ENCODE data around the gene GGCX. TPM values are rescaled to one million over a fixed set of nuclear protein-coding genes. Genes with fewer than 3 reads are reported as not detected.
"Not testable (repeated sequence)": the region's sequence is repeated elsewhere in the genome, so short reads cannot be mapped to it uniquely, and the experiment has no call there.

The GGCX gene
- total RNA-seq, 2 experiments from 2014 or later, result 20.8 to 22.8 TPM

DNA sequence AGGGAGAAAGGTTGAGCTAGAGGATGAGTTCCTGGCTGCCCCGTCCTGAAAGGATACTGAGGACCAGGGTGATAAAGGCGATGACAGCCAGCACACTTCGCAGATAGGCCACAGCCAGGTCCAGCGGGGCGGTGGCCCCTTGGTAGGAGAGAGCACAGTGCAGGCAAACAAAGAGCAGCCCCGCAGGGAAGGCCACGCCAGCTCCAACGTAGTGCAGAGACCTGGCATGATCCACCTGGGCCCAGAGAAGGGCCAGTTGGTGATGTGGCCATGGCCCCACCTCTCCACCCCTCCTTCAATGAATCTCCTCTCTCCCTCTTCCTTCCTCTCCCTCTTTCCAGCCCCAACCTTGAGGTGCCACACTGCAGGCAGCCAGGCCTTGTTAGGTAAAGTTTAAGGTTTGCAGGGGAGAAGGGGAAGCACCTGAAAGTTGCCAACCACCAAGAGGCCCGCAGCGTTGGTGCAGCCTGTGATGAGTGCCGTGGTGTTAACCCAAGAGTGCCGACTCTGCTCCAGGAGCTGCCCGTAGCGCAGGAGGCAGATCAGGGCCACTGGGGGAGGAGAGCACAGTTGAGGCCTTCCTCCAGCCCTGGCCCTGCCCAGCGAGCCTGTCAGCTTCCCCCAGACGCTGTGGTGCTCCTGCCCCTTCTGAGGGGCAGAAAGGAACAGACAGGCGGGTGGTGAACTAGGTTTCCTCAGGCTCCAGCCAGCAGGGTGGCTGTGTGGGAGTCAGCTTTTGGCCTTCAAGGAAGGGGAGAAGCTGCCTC is 38.4 kb upstream of the GGCX start:
- Mint-ChIP-seq H3K36me3 (ENCODE audit: low read depth) (peaks cover 23% of the 10 kb centered on the region), H3K9me3 (no peaks in the 10 kb centered on the region), H3K4me1 (peaks cover 34% of the 10 kb centered on the region), H3K4me3 (no peak overlapping the region), H3K27ac (no peak overlapping the region), H3K27me3 (peaks cover 2% of the 10 kb centered on the region)
- DNase-seq, result no peak
- ChIA-PET CTCF (interaction anchor here (1.0 to 1.7 kb wide), 3 partner anchors 9 to 181 kb away, joined by 3 to 4 read pairs (median 3); partner anchors contain the start of gene SH2D6), POLR2A (no interaction called here)

- DNase-seq, result no peak
- no peaks in the 10 kb centered on the region for H3K9me3 Mint-ChIP-seq
- no peak overlapping the region for H3K4me3 Mint-ChIP-seq
- POLR2A ChIA-PET, result no interaction called here
- H3K27me3 Mint-ChIP-seq, result peaks cover 2% of the 10 kb centered on the region
- H3K27ac Mint-ChIP-seq, result no peak overlapping the region
- H3K36me3 Mint-ChIP-seq (ENCODE audit: low read depth), result peaks cover 28% of the 10 kb centered on the region
- CTCF ChIA-PET, result interaction anchor here (1.7 kb wide), 1 partner anchor 10 kb away, joined by 4 read pairs; no protein-coding TSS in a partner anchor
- peaks cover 40% of the 10 kb centered on the region for H3K4me1 Mint-ChIP-seq
Observed at GRCh38 chr2:85598594-85599340, 37.5 kb upstream of the GGCX start.

- H3K27me3 Mint-ChIP-seq, result no peaks in the 10 kb centered on the region
- POLR2A ChIA-PET, result no interaction called here
Observed at GRCh38 chr2:85597241-85597640, 35.9 kb upstream of the GGCX start.

DNA sequence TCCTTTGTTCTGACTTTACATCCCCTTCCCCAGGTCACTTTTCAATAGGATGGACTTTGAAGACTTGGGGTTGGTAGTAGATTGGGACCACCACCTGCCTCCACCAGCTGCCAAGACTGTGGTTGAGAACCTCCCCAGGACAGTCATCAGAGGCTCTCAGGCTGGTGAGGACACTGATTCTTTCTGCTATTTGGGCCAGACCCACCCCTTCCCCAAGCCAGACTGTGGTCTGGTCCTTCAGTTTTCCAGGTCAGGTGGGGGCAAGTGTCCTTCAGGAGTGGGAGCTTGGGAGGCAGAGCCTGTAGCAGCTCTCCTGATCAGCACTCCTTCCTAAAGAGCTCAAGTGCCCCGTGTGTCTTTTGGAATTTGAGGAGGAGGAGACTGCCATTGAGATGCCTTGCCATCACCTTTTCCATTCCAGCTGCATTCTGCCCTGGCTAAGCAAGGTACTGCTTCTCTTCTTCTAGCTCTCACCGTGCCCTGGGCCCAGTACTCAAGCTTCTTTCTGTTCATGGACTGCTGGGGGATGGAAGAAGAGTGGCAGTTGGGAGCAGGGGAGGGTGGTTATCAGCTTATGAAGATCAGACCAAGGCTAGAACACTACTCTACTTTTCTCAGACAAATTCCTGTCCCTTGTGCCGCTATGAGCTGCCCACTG is 35.3 kb upstream of the GGCX start:
- Mint-ChIP-seq H3K27ac (peak overlapping the region; percentile 91), H3K4me1 (peaks cover 32% of the 10 kb centered on the region), H3K9me3 (no peaks in the 10 kb centered on the region), H3K27me3 (no peaks in the 10 kb centered on the region), H3K36me3 (ENCODE audit: low read depth) (peaks cover 30% of the 10 kb centered on the region), H3K4me3 (peak overlapping the region; percentile 98)
- POLR2A ChIA-PET, result no interaction called here
- no peak for DNase-seq
- CTCF ChIA-PET, result interaction anchor here (0.6 to 3.9 kb wide), 9 partner anchors 9 to 223 kb away, joined by 3 to 21 read pairs (median 3); no protein-coding TSS in a partner anchor

More at GRCh38 chr2:85597241-85597640, 35.9 kb upstream of the GGCX start:
- Mint-ChIP-seq H3K36me3 (ENCODE audit: low read depth) (peaks cover 30% of the 10 kb centered on the region), H3K4me1 (peaks cover 34% of the 10 kb centered on the region), H3K4me3 (peak overlapping the region; percentile 98), H3K27ac (peak overlapping the region; percentile 91), H3K9me3 (no peaks in the 10 kb centered on the region)
- CTCF ChIA-PET, result interaction anchor here (0.6 to 2.1 kb wide), 3 partner anchors 14 to 132 kb away, joined by 3 to 5 read pairs (median 3); no protein-coding TSS in a partner anchor
- no peak for DNase-seq

DNA sequence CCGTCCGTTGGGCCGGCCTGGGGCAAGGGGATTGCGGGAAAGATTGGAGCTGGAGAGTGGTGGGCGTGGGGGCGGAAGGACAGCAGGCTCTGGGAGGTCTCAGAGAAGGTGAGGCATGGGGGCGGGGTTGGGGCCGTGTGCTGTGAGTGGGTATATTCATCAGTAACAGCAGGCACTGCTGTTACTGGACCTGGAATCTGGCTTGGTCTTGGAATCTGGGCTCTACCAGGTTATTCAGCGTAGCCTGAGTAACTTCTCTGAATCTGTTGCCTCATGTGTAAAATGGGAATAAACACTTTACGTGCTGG is 34.7 kb upstream of the GGCX start:
- POLR2A ChIA-PET, result interaction anchor here (1.0 kb wide), 1 partner anchor 9 kb away, joined by 4 read pairs; no protein-coding TSS in a partner anchor
- Mint-ChIP-seq H3K36me3 (ENCODE audit: low read depth) (peaks cover 30% of the 10 kb centered on the region), H3K4me1 (peaks cover 32% of the 10 kb centered on the region), H3K9me3 (no peaks in the 10 kb centered on the region), H3K27ac (peak overlapping the region; percentile 91), H3K4me3 (peak overlapping the region; percentile 98), H3K27me3 (no peaks in the 10 kb centered on the region)
- CTCF ChIA-PET, result interaction anchor here (0.6 to 3.9 kb wide), 7 partner anchors 9 to 223 kb away, joined by 3 to 21 read pairs (median 4); no protein-coding TSS in a partner anchor
- no peak for DNase-seq

DNA sequence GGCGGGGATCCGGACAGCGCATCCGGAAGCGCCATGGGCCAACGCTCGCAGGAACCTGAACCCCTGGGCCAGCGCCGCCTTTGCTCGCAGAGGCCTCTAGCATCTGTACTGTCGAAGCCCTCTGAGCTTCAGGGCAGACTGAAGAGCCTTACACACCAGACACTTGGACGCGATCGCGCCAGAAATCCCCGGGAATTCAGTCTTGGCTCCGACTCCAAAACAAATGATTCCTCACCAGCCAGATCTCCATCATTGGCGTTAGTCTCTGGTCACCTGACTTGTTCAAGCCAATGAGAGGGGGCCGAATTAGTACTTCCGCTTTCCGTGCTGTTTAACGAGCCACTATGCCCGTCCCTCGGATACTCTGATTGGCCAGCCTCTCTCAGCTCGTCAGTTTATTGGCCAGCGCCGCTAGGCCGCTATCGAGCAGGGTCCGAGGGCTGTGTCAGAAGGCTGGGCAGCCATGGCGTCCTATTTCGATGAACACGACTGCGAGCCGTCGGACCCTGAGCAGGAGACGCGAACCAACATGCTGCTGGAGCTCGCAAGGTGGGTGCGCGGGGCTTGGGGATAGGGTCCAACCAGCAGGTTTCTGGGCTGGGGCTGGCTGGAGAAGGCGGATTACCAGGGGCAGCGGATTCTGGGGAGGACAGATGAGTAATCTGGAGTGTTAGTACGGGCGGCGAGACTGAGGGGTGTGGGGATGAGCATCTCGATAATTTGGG is 34.2 kb upstream of the GGCX start, which contains the start of gene RNF181:
Gene RNF181 (plus strand): TSS at position 445 of the 725 bp plus-strand sequence. CDS start 19 bp downstream, at position 464.
- CTCF ChIA-PET, result interaction anchor here (0.7 to 3.9 kb wide), 8 partner anchors 8 to 44 kb away, joined by 3 to 21 read pairs (median 5); partner anchors contain the start of genes C2orf68 and VAMP8

GRCh38 chr2:85594715-85595300 is 33.5 kb upstream of the GGCX start:
- H3K36me3 Mint-ChIP-seq (ENCODE audit: low read depth), result peaks cover 30% of the 10 kb centered on the region
- H3K9me3 Mint-ChIP-seq, result no peaks in the 10 kb centered on the region
- H3K4me1 Mint-ChIP-seq, result peaks cover 38% of the 10 kb centered on the region
- H3K27ac Mint-ChIP-seq, result peak overlapping the region; percentile 91
- DNase-seq, result no peak
- POLR2A ChIA-PET, result interaction anchor here (0.8 to 1.0 kb wide), 2 partner anchors 8 to 39 kb away, joined by 3 to 4 read pairs; no protein-coding TSS in a partner anchor
- H3K27me3 Mint-ChIP-seq, result no peaks in the 10 kb centered on the region
- H3K4me3 Mint-ChIP-seq, result peak overlapping the region; percentile 98
- CTCF ChIA-PET, result interaction anchor here (0.6 to 3.9 kb wide), 7 partner anchors 11 to 517 kb away, joined by 3 to 21 read pairs (median 5); partner anchors contain the start of genes C2orf68 and VAMP8

More for the DNA sequence above, 34.2 kb upstream of the GGCX start, which contains the start of gene RNF181:
- POLR2A ChIA-PET, result interaction anchor here (0.8 to 1.0 kb wide), 2 partner anchors 8 to 39 kb away, joined by 3 to 4 read pairs; no protein-coding TSS in a partner anchor
- H3K27me3 Mint-ChIP-seq, result no peaks in the 10 kb centered on the region
- H3K4me3 Mint-ChIP-seq, result peak within 1 kb of the TSS; percentile 98
- H3K36me3 Mint-ChIP-seq (ENCODE audit: low read depth), result peaks cover 30% of the 10 kb centered on the region
- H3K27ac Mint-ChIP-seq, result peak within 1 kb of the TSS; percentile 91
- no peaks in the 10 kb centered on the region for H3K9me3 Mint-ChIP-seq
- H3K4me1 Mint-ChIP-seq, result peaks cover 32% of the 10 kb centered on the region
- DNase-seq, result peak; percentile 96

GRCh38 chr2:85593023-85593422 is 31.7 kb upstream of the GGCX start:
- no peak for DNase-seq
- H3K36me3 Mint-ChIP-seq (ENCODE audit: low read depth), result peaks cover 25% of the 10 kb centered on the region
- H3K9me3 Mint-ChIP-seq, result no peaks in the 10 kb centered on the region
- no peak overlapping the region for H3K4me3 Mint-ChIP-seq
- H3K27me3 Mint-ChIP-seq, result no peaks in the 10 kb centered on the region
- ChIA-PET POLR2A (no interaction called here), CTCF (interaction anchor here (0.6 to 3.9 kb wide), 2 partner anchors 13 to 508 kb away, joined by 3 to 21 read pairs; no protein-coding TSS in a partner anchor)
- peaks cover 46% of the 10 kb centered on the region for H3K4me1 Mint-ChIP-seq
- H3K27ac Mint-ChIP-seq, result no peak overlapping the region

DNA sequence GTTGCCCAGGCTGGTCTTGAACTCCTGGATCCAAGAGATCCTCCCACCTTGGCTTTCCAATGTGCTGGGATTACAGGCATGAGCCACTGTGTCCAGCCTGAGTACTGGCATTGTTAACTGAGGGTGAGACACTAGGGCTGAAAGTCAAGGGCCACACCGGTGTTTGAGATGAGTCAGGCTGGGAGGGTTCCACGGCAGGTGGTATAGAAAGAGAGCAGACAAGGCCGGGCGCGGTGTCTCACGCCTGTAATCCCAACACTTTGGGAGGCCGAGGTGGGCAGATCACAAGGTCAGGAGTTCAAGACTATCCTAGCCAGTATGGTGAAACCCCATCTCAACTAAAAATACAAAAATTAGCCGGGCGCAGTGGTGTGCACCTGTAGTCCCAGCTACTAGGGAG is 31.0 kb upstream of the GGCX start:
- Mint-ChIP-seq H3K4me1 (peaks cover 52% of the 10 kb centered on the region), H3K36me3 (ENCODE audit: low read depth) (peaks cover 22% of the 10 kb centered on the region), H3K27ac (peak overlapping the region; percentile 11)
- H3K4me3 Mint-ChIP-seq, POLR2A ChIA-PET, H3K27me3 Mint-ChIP-seq, H3K9me3 Mint-ChIP-seq, DNase-seq: not testable (repeated sequence)
- CTCF ChIA-PET, result interaction anchor here (0.6 to 1.6 kb wide), 4 partner anchors 15 to 508 kb away, joined by 3 to 6 read pairs (median 3); partner anchors contain the start of gene VAMP8

DNA sequence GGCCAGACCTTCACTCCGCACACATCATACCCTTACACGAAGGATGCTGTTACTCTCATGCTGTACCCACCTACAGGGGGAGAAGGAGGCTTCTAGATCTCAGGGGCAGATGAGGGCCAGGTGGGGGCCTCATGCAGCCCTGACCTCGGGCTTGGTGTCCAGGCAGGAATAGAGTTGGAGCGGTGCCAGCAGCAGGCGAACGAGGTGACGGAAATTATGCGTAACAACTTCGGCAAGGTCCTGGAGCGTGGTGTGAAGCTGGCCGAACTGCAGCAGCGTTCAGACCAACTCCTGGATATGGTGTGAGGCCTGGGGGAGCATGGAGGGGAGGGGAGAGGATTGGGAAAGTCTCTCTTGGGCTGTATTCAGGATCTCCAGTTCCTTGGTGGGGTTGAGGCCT is 30.3 kb upstream of the GGCX start:
- peaks cover 47% of the 10 kb centered on the region for H3K4me1 Mint-ChIP-seq
- no peak overlapping the region for H3K27ac Mint-ChIP-seq
- H3K9me3 Mint-ChIP-seq, result no peaks in the 10 kb centered on the region
- DNase-seq, result no peak
- H3K36me3 Mint-ChIP-seq (ENCODE audit: low read depth), result peaks cover 16% of the 10 kb centered on the region
- ChIA-PET POLR2A (no interaction called here), CTCF (interaction anchor here (0.8 to 2.2 kb wide), 4 partner anchors 9 to 163 kb away, joined by 3 to 7 read pairs (median 4); partner anchors contain the start of gene VAMP8)
- no peaks in the 10 kb centered on the region for H3K27me3 Mint-ChIP-seq
- no peak overlapping the region for H3K4me3 Mint-ChIP-seq

DNA sequence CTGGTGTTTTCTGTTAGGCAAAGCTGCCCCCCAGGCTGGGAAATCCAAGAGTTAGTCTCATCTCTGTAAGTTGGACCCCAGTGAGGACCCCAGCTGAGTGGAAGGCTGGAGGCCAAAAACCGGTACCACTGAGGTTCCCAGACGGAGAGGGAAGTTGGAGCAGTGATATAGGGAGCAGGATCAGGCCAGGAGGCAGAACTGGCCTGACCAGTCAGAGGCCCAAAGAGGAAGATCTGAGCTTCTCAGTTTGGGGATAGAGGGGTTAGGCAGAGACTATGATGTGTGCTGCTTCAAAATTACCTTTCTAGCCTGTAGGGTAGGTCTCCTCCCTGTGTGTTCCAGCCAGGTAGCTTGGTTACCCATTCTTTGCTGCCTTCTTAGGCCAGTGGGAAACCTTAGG is 29.7 kb upstream of the GGCX start:
- H3K27me3 Mint-ChIP-seq, result no peaks in the 10 kb centered on the region
- peaks cover 15% of the 10 kb centered on the region for H3K36me3 Mint-ChIP-seq (ENCODE audit: low read depth)
- H3K4me1 Mint-ChIP-seq, result peaks cover 46% of the 10 kb centered on the region
- no peak overlapping the region for H3K4me3 Mint-ChIP-seq
- H3K9me3 Mint-ChIP-seq, result no peaks in the 10 kb centered on the region
- no peak for DNase-seq
- no peak overlapping the region for H3K27ac Mint-ChIP-seq
- POLR2A ChIA-PET, result interaction anchor here (0.6 kb wide), 1 partner anchor 170 kb away, joined by 4 read pairs; no protein-coding TSS in a partner anchor
- CTCF ChIA-PET, result interaction anchor here (0.9 to 2.2 kb wide), 4 partner anchors 10 to 162 kb away, joined by 3 to 7 read pairs (median 5); partner anchors contain the start of gene VAMP8

Data from activated CD4-positive, alpha-beta T cell treated with anti-CD3 and anti-CD28 coated beads, Interleukin-2, amount 10 ng/mL, durations not matched to agents 7 days and 5 days (primary cell).